Measurements from ENCODE around the gene HS3ST1. TPM values are rescaled to one million over a fixed set of nuclear protein-coding genes. Genes with fewer than 3 reads are reported as not detected.

HS3ST1 gene
- total RNA-seq, 1 experiment from 2014 or later: 134 TPM

DNA sequence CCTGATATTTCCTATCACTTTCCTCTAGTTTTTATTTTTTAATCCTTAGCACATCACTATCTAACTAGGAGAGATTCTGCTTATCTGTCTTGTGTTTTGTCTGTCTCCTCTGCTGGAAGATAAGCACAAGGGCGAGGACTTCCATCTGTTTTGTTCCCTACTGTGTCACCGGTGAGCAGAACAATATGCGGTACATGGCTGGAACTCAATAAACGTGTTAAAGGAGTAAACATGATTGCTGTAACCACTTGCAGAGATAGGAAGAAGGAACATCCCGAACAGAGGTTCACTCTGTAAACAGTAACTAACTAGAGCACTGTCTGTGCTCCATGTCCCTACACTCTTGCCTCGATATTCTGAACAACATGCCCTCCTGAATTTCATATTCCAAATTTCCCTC is 5.2 kb downstream of the HS3ST1 start:
- ChIA-PET RAD21 (ENCODE audit: low non-redundant PET in 1 of 2, low total read pairs in 2 of 2, uncharacterized antibody in 2 of 2, unreplicated experiment in 2 of 2) (interaction anchor here in 1 of 2 experiments (0.7 kb wide), 1 partner anchor 664 kb away, joined by 4 read pairs; no protein-coding TSS in a partner anchor), POLR2A (interaction anchor here (0.9 kb wide), 1 partner anchor 112 kb away, joined by 3 read pairs; no protein-coding TSS in a partner anchor), CTCF (interaction anchor here (0.6 to 1.2 kb wide), 3 partner anchors 8 to 804 kb away, joined by 3 read pairs; no protein-coding TSS in a partner anchor)
- Histone ChIP-seq H3K9ac (ENCODE audit: low read length) (no peak overlapping the region), H3K27me3 (ENCODE audit: insufficient read depth, low read length) (no peaks in the 10 kb centered on the region), H3K4me1 (ENCODE audit: control insufficient read depth in 1 of 2, insufficient read depth in 2 of 2, low read length in 2 of 2) (peaks cover 21 to 85% of the 10 kb centered on the region in 2 experiments), H2AFZ (ENCODE audit: low read depth, low read length, poor library complexity, severe bottlenecking) (no peak overlapping the region), H3K36me3 (ENCODE audit: control insufficient read depth in 1 of 2, insufficient read depth in 2 of 2, low read length in 2 of 2) (peaks cover 10 to 82% of the 10 kb centered on the region in 2 experiments), H3K4me3 (replicated peaks in 1 of 2; ENCODE audit: low read depth in 1 of 2, low read length in 2 of 2) (no peak overlapping the region), H3K9me3 (ENCODE audit: control insufficient read depth in 1 of 2, insufficient read depth in 1 of 2, low read depth in 1 of 2, low read length in 2 of 2) (no peaks in the 10 kb centered on the region), H3K79me2 (ENCODE audit: insufficient read depth, low read length) (peaks cover 100% of the 10 kb centered on the region), H3K4me2 (ENCODE audit: low read length) (no peak overlapping the region), H3K9me2 (ENCODE audit: insufficient read depth) (no peaks in the 10 kb centered on the region), H4K20me1 (ENCODE audit: insufficient read depth) (peaks cover 17% of the 10 kb centered on the region), H3K27ac (ENCODE audit: low read depth, low read length) (no peak overlapping the region)
- DNase-seq (ENCODE audit: low read depth, low spot score) (no peak), ATAC-seq (no peak)
- TF ChIP-seq ELF1 (IDR thresholded peaks at IDR 0.05; ENCODE audit: borderline replicate concordance, low read depth): no peak
- TF ChIP-seq YY1 (IDR thresholded peaks at IDR 0.05; ENCODE audit: extremely low read depth, insufficient replicate concordance, low read depth, low read length): no peak
- no peak for TF ChIP-seq EZH2phosphoT487 (IDR thresholded peaks at IDR 0.05; ENCODE audit: borderline replicate concordance)
- no peak for TF ChIP-seq ZFX (IDR thresholded peaks at IDR 0.05)
- TF ChIP-seq, protein P1, sequence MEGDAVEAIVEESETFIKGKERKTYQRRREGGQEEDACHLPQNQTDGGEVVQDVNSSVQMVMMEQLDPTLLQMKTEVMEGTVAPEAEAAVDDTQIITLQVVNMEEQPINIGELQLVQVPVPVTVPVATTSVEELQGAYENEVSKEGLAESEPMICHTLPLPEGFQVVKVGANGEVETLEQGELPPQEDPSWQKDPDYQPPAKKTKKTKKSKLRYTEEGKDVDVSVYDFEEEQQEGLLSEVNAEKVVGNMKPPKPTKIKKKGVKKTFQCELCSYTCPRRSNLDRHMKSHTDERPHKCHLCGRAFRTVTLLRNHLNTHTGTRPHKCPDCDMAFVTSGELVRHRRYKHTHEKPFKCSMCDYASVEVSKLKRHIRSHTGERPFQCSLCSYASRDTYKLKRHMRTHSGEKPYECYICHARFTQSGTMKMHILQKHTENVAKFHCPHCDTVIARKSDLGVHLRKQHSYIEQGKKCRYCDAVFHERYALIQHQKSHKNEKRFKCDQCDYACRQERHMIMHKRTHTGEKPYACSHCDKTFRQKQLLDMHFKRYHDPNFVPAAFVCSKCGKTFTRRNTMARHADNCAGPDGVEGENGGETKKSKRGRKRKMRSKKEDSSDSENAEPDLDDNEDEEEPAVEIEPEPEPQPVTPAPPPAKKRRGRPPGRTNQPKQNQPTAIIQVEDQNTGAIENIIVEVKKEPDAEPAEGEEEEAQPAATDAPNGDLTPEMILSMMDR (IDR thresholded peaks at IDR 0.05 in 2 of 3, conservative IDR thresholded peaks at IDR 0.05 in 1 of 3; ENCODE audit: borderline replicate concordance in 1 of 3, insufficient read depth in 1 of 3, low read depth in 2 of 3, low read length in 2 of 3): no peak
- no peak for TF ChIP-seq FOSL1 (IDR thresholded peaks at IDR 0.05; ENCODE audit: low read depth)
- peak; percentile 5; the same call in 1 of the 2 replicates for TF ChIP-seq POLR2AphosphoS5 (IDR thresholded peaks at IDR 0.05; ENCODE audit: low read depth, low read length)
- TF ChIP-seq EGR1 (IDR thresholded peaks at IDR 0.05; ENCODE audit: low read depth): no peak
- intact Hi-C loops (cut with micrococcal nuclease): loop anchor here (10.0 kb wide), 2 partner anchors 531 to 1211 kb away; no protein-coding TSS in a partner anchor
- BruUV-seq (replicated peaks): no TSS peak

All from HCT116 (cell line).